MCF 10A (cell line): Measurements from ENCODE around the gene CYSTM1. TPM values are rescaled to one million over a fixed set of nuclear protein-coding genes. Genes with fewer than 3 reads are reported as not detected.
A peak's percentile ranks its signal among the peaks of the same experiment; 100 is the strongest.

Experiments used
- BruUV-seq: library from RNA; stranded (reverse); fragments of 400-500 nt; replicated peaks from 2 replicates; lab custom pipeline; 2021; lab: Mats Ljungman, UMichigan
- CTCF ChIA-PET: fragments of 300-600 bp; sonication (Branson Sonifier 250); formaldehyde crosslinking; extraction: SDS; loops from one replicate; lab custom pipeline; 2021; ENCODE audit warnings: antibody characterized with exemption, inconsistent platforms; lab: Yijun Ruan, JAX
- POLR2A ChIA-PET: fragments of 300-600, 350-650 bp; sonication (Branson Sonifier 250); formaldehyde crosslinking; extraction: SDS; loops from one replicate; lab custom pipeline; 2020; ENCODE audit warnings: antibody characterized with exemption, inconsistent platforms; lab: Yijun Ruan, JAX
- DNase-seq: peaks from one replicate; pipeline ENCODE4 v3.0.0-alpha.2; 2018; ENCODE audit not compliant: unreplicated experiment
- H3K27ac Mint-ChIP-seq: one replicate; pipeline ENCODE4 v1.8.0; 2022; ENCODE audit warnings: mild to moderate bottlenecking, low read depth, mixed read lengths; ENCODE audit not compliant: unreplicated experiment
- H3K27me3 Mint-ChIP-seq: one replicate; pipeline ENCODE4 v1.8.0; 2022; ENCODE audit warnings: mixed read lengths; ENCODE audit not compliant: insufficient read depth, unreplicated experiment
- H3K36me3 Mint-ChIP-seq: one replicate; pipeline ENCODE4 v1.8.0; 2022; ENCODE audit warnings: mild to moderate bottlenecking, moderate library complexity, mixed read lengths; ENCODE audit not compliant: insufficient read depth, unreplicated experiment
- H3K4me1 Mint-ChIP-seq: one replicate; pipeline ENCODE4 v1.8.0; 2022; ENCODE audit warnings: mixed read lengths; ENCODE audit not compliant: insufficient read depth, unreplicated experiment
- H3K4me3 Mint-ChIP-seq: one replicate; pipeline ENCODE4 v1.8.0; 2022; ENCODE audit warnings: mild to moderate bottlenecking, moderate library complexity, mixed read lengths; ENCODE audit not compliant: unreplicated experiment
- H3K9me3 Mint-ChIP-seq: one replicate; pipeline ENCODE4 v1.8.0; 2022; ENCODE audit warnings: mixed read lengths; ENCODE audit not compliant: unreplicated experiment
- CTCF ChIP-seq: fragments of 200-600 bp; IDR thresholded peaks from one replicate; pipeline ENCODE4 v1.8.0; 2022; ENCODE audit warnings: antibody characterized with exemption, mild to moderate bottlenecking; ENCODE audit not compliant: unreplicated experiment
- intact Hi-C: fragments of 100-400 bp; cut with micrococcal nuclease; formaldehyde crosslinking; loops from 2 replicates; pipeline ENCODE4 v1.14.1; 2022
- total RNA-seq: library from RNA; stranded (reverse); gene quantifications from 2 replicates; pipeline ENCODE4 v1.2.3, GENCODE V29; 2022

CYSTM1 gene
- total RNA-seq, 1 experiment from 2014 or later: 59.4 TPM

GRCh38 chr5:140251527-140251973 is 76.6 kb downstream of the CYSTM1 start:
- intact Hi-C loops: no loop called here
- H3K4me1 Mint-ChIP-seq: peaks cover 27% of the 10 kb centered on the region
- peak; percentile 70 for DNase-seq
- POLR2A ChIA-PET: interaction anchor here (0.8 to 3.2 kb wide), 9 partner anchors 10 to 95 kb away, joined by 3 to 15 read pairs (median 5); partner anchors contain the start of gene HBEGF
- H3K4me3 Mint-ChIP-seq: no peak overlapping the region
- no peak for TF ChIP-seq CTCF
- H3K9me3 Mint-ChIP-seq: no peaks in the 10 kb centered on the region
- peaks cover 10% of the 10 kb centered on the region for H3K36me3 Mint-ChIP-seq
- BruUV-seq: no TSS peak
- H3K27ac Mint-ChIP-seq: peak overlapping the region; percentile 80
- CTCF ChIA-PET: interaction anchor here (0.6 to 42.5 kb wide), 6 partner anchors 8 to 193 kb away, joined by 3 to 1450 read pairs (median 6); partner anchors contain the start of gene HBEGF
- no peaks in the 10 kb centered on the region for H3K27me3 Mint-ChIP-seq

- Mint-ChIP-seq H3K9me3 (no peaks in the 10 kb centered on the region), H3K27me3 (no peaks in the 10 kb centered on the region), H3K27ac (peak overlapping the region; percentile 80), H3K36me3 (peaks cover 10% of the 10 kb centered on the region), H3K4me3 (no peak overlapping the region), H3K4me1 (peaks cover 29% of the 10 kb centered on the region)
- CTCF ChIA-PET: interaction anchor here (0.6 to 42.5 kb wide), 10 partner anchors 9 to 1131 kb away, joined by 3 to 1450 read pairs (median 4); partner anchors contain the start of genes HBEGF and PURA
- intact Hi-C loops: no loop called here
- no TSS peak for BruUV-seq
- DNase-seq: no peak
- POLR2A ChIA-PET: interaction anchor here (0.7 to 3.2 kb wide), 14 partner anchors 9 to 96 kb away, joined by 3 to 22 read pairs (median 5); partner anchors contain the start of gene HBEGF
- no peak for TF ChIP-seq CTCF
Observed at GRCh38 chr5:140252470-140253126, 77.6 kb downstream of the CYSTM1 start.

- no peak overlapping the region for H3K4me3 Mint-ChIP-seq
- peaks cover 43% of the 10 kb centered on the region for H3K4me1 Mint-ChIP-seq
- TF ChIP-seq CTCF: no peak
- DNase-seq: peak; percentile 67
- no peak overlapping the region for H3K27ac Mint-ChIP-seq
- intact Hi-C loops: no loop called here
- H3K27me3 Mint-ChIP-seq: no peaks in the 10 kb centered on the region
- BruUV-seq: no TSS peak
- H3K9me3 Mint-ChIP-seq: no peaks in the 10 kb centered on the region
- H3K36me3 Mint-ChIP-seq: peaks cover 9% of the 10 kb centered on the region
- ChIA-PET POLR2A (interaction anchor here (0.6 to 3.2 kb wide), 11 partner anchors 8 to 917 kb away, joined by 3 to 22 read pairs (median 4); partner anchors contain the start of genes HBEGF and PFDN1), CTCF (interaction anchor here (0.6 to 42.5 kb wide), 6 partner anchors 10 to 299 kb away, joined by 3 to 1450 read pairs (median 6); partner anchors contain the start of gene HBEGF)
Observed at GRCh38 chr5:140253985-140254384, 79.0 kb downstream of the CYSTM1 start.
